Transverse colon (tissue), 4 donors: Measurements from ENCODE around the gene IFT172.

Experiments used
- CTCF ChIP-seq, 5 experiments: fragments of 200-600 bp in 3 of 5; fragments of 450-650 bp in 2 of 5; sonication (generic) in 3 of 5; IDR thresholded peaks; 1 replicate in 2 of 5; 2 replicates in 3 of 5; pipeline ENCODE4 v1.5.1; 2016 to 2017; ENCODE audit warnings: antibody characterized with exemption in 5 of 5, inconsistent platforms in 3 of 5, mild to moderate bottlenecking in 2 of 5, moderate library complexity in 1 of 5
- EP300 ChIP-seq: sonication (generic); formaldehyde crosslinking; IDR thresholded peaks from one replicate; pipeline ENCODE4 v1.6.1; 2017; ENCODE audit warnings: antibody characterized with exemption, low read depth
- POLR2A ChIP-seq: fragments of 450-650 bp; IDR thresholded peaks from one replicate; pipeline ENCODE4 v1.6.1; 2016; ENCODE audit warnings: antibody characterized with exemption, mild to moderate bottlenecking, moderate library complexity
- POLR2AphosphoS5 ChIP-seq, 3 donors: sonication (generic); formaldehyde crosslinking; IDR thresholded peaks; one replicate each; pipeline ENCODE4 v1.6.1; 2016; ENCODE audit warnings: antibody characterized with exemption in 3 of 3

GRCh38 chr2:27400348-27401135 lies 89.0 kb downstream of the IFT172 start:
- TF ChIP-seq CTCF (IDR thresholded peaks at IDR 0.05): no peak
- TF ChIP-seq POLR2A: no peak
- no peak for TF ChIP-seq EP300
- TF ChIP-seq POLR2AphosphoS5 (IDR thresholded peaks at IDR 0.05): no peak
